ENCODE results near the gene PACSIN1. TPM values are rescaled to one million over a fixed set of nuclear protein-coding genes. Genes with fewer than 3 reads are reported as not detected.

PACSIN1 gene
- total and polyA plus RNA-seq, 2 donors (not counting 3 experiments of a cell fraction or from before 2014, with no cell fraction given): 0.03 TPM; not detected in 1

DNA sequence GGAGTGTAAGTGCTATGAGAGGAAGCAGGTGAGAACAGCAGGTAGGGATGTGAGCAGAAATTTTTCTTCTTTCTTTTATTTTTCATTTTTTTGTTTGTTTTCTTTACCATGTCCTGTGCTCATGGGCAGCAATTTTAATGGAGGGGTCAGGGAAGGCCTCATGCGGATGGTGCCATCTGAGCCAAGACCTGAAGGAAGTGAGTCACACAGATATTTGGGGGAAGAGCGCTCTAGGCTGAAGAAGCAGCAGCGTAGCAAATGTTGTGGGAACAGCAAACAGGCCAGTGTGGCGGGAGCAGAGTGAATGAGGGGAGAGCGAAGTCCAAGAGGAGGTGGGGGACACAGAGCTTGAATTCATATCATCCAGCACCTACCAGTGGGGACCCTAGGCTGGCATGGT is 77.5 kb downstream of the PACSIN1 start:
- CTCF ChIA-PET: no interaction called here

DNA sequence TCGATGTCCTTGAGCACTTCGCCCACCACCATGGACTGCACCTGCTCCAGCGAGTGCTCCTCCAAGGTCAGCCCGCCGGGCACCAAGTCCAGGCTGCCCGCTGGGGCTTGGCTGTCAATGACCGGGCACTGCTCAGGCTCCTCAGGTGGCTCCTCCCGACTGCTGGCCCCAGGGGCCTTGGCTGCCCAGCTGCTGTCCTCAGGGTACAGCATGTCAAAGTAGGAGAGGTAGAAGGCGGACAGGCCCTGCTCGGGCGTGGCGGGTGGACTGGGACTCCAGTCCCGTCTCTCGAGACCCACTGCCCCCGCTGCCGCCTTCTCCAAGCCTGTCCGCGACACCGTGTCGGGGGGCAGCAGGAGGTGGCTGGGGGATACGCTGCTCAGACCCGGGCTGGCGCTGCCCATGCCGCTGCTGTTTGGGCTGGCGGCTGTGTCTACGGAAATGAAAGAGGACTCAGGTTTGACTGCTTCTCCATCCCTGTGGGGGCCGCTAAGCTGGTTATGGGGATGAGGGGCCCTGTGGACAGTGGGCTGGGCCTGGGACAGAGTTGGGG is 78.3 kb downstream of the PACSIN1 start:
- no TSS peak for BruUV-seq (replicated peaks)
- H2AFZ ChIP-seq (ENCODE audit: low read depth, low read length): no peak overlapping the region
- H3K9me3 ChIP-seq (replicated peaks; ENCODE audit: control insufficient read depth, insufficient read depth, low read length): no peaks in the 10 kb centered on the region
- H3K9me1 ChIP-seq (replicated peaks; ENCODE audit: control insufficient read depth, extremely low read depth, insufficient read depth, low read length): no peaks in the 10 kb centered on the region
- no peak overlapping the region for H3K4me3 ChIP-seq (replicated peaks in 1 of 3; ENCODE audit: insufficient read depth in 1 of 3, low read depth in 1 of 3, low read length in 3 of 3)
- ChIA-PET CTCF (interaction anchor here (1.0 kb wide), 1 partner anchor 661 kb away, joined by 3 read pairs; no protein-coding TSS in a partner anchor), POLR2A (no interaction called here)
- FAIRE-seq (no peak), DNase-seq (ENCODE audit: low read depth, low spot score) (no peak)
- H3K36me3 ChIP-seq (ENCODE audit: control insufficient read depth in 2 of 2, extremely low read depth in 1 of 2, insufficient read depth in 2 of 2, low read length in 2 of 2): no peaks in the 10 kb centered on the region
- H3K27ac ChIP-seq (ENCODE audit: insufficient read depth, low read depth, low read length): no peak overlapping the region
- no peak overlapping the region for H3K4me2 ChIP-seq (ENCODE audit: insufficient read depth, low read length)
- H3K9ac ChIP-seq (replicated peaks; ENCODE audit: extremely low read depth, insufficient read depth, low read length): no peak overlapping the region
- intact Hi-C loops (cut with micrococcal nuclease): no loop called here
- peaks cover 6% of the 10 kb centered on the region for H3K4me1 ChIP-seq (ENCODE audit: control insufficient read depth, extremely low read depth, insufficient read depth, low read length)
- H4K20me1 ChIP-seq (replicated peaks; ENCODE audit: control insufficient read depth, extremely low read depth, insufficient read depth, low read length): no peaks in the 10 kb centered on the region
- H3K79me2 ChIP-seq (ENCODE audit: control insufficient read depth, insufficient read depth, low read length): no peaks in the 10 kb centered on the region
- TF ChIP-seq POLR2AphosphoS5 (IDR thresholded peaks at IDR 0.05; ENCODE audit: insufficient read depth, low read depth, low read length): no peak
- TF ChIP-seq, protein P1, sequence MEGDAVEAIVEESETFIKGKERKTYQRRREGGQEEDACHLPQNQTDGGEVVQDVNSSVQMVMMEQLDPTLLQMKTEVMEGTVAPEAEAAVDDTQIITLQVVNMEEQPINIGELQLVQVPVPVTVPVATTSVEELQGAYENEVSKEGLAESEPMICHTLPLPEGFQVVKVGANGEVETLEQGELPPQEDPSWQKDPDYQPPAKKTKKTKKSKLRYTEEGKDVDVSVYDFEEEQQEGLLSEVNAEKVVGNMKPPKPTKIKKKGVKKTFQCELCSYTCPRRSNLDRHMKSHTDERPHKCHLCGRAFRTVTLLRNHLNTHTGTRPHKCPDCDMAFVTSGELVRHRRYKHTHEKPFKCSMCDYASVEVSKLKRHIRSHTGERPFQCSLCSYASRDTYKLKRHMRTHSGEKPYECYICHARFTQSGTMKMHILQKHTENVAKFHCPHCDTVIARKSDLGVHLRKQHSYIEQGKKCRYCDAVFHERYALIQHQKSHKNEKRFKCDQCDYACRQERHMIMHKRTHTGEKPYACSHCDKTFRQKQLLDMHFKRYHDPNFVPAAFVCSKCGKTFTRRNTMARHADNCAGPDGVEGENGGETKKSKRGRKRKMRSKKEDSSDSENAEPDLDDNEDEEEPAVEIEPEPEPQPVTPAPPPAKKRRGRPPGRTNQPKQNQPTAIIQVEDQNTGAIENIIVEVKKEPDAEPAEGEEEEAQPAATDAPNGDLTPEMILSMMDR (IDR thresholded peaks at IDR 0.05; ENCODE audit: extremely low read depth in 1 of 2, insufficient read depth in 1 of 2, low read depth in 1 of 2, low read length in 2 of 2): no peak
- no peak for TF ChIP-seq JUN (IDR thresholded peaks at IDR 0.05; ENCODE audit: borderline replicate concordance, insufficient read depth, insufficient read length, low read depth)
- TF ChIP-seq FOS (IDR thresholded peaks at IDR 0.05; ENCODE audit: borderline replicate concordance, insufficient read depth, low read length): no peak
- no peak for TF ChIP-seq GATA2 (IDR thresholded peaks at IDR 0.05; ENCODE audit: insufficient read depth, insufficient read length, low read depth, low read length)
- TF ChIP-seq, protein P2, sequence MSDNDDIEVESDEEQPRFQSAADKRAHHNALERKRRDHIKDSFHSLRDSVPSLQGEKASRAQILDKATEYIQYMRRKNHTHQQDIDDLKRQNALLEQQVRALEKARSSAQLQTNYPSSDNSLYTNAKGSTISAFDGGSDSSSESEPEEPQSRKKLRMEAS (IDR thresholded peaks at IDR 0.05; ENCODE audit: insufficient read depth, insufficient read length): no peak
- no peak for TF ChIP-seq POLR2A (IDR thresholded peaks at IDR 0.05; ENCODE audit: low read depth, low read length)
- no peak for TF ChIP-seq EZH2 (IDR thresholded peaks at IDR 0.05; ENCODE audit: borderline replicate concordance, low read depth, low read length, severe bottlenecking)
- H3K27me3 ChIP-seq (ENCODE audit: control insufficient read depth in 2 of 2, insufficient read depth in 2 of 2, low read length in 2 of 2): no peaks in the 10 kb centered on the region
- dilution Hi-C loops (cut with MboI; ENCODE audit: extremely low pct_ligation_motif_present, low sequenced_read_pairs): no loop called here

More for the DNA sequence above, 77.5 kb downstream of the PACSIN1 start:
- Histone ChIP-seq H3K4me1 (ENCODE audit: control insufficient read depth, extremely low read depth, insufficient read depth, low read length) (peaks cover 6% of the 10 kb centered on the region), H3K9me3 (replicated peaks; ENCODE audit: control insufficient read depth, insufficient read depth, low read length) (no peaks in the 10 kb centered on the region), H3K27me3 (ENCODE audit: control insufficient read depth in 2 of 2, insufficient read depth in 2 of 2, low read length in 2 of 2) (no peaks in the 10 kb centered on the region), H3K79me2 (ENCODE audit: control insufficient read depth, insufficient read depth, low read length) (no peaks in the 10 kb centered on the region), H3K4me3 (replicated peaks in 1 of 3; ENCODE audit: insufficient read depth in 1 of 3, low read depth in 1 of 3, low read length in 3 of 3) (no peak overlapping the region), H2AFZ (ENCODE audit: low read depth, low read length) (no peak overlapping the region), H4K20me1 (replicated peaks; ENCODE audit: control insufficient read depth, extremely low read depth, insufficient read depth, low read length) (no peaks in the 10 kb centered on the region), H3K36me3 (ENCODE audit: control insufficient read depth in 2 of 2, extremely low read depth in 1 of 2, insufficient read depth in 2 of 2, low read length in 2 of 2) (no peaks in the 10 kb centered on the region), H3K9me1 (replicated peaks; ENCODE audit: control insufficient read depth, extremely low read depth, insufficient read depth, low read length) (no peaks in the 10 kb centered on the region), H3K27ac (ENCODE audit: insufficient read depth, low read depth, low read length) (no peak overlapping the region), H3K4me2 (ENCODE audit: insufficient read depth, low read length) (no peak overlapping the region), H3K9ac (replicated peaks; ENCODE audit: extremely low read depth, insufficient read depth, low read length) (no peak overlapping the region)
- intact Hi-C loops (cut with micrococcal nuclease): no loop called here
- POLR2A ChIA-PET: no interaction called here
- dilution Hi-C loops (cut with MboI; ENCODE audit: extremely low pct_ligation_motif_present, low sequenced_read_pairs): no loop called here
- no TSS peak for BruUV-seq (replicated peaks)
- DNase-seq (ENCODE audit: low read depth, low spot score): peak; percentile 44
- TF ChIP-seq POLR2AphosphoS5 (IDR thresholded peaks at IDR 0.05; ENCODE audit: insufficient read depth, low read depth, low read length): no peak
- no peak for TF ChIP-seq FOS (IDR thresholded peaks at IDR 0.05; ENCODE audit: borderline replicate concordance, insufficient read depth, low read length)
- no peak for TF ChIP-seq EZH2 (IDR thresholded peaks at IDR 0.05; ENCODE audit: borderline replicate concordance, low read depth, low read length, severe bottlenecking)
- no peak for TF ChIP-seq POLR2A (IDR thresholded peaks at IDR 0.05; ENCODE audit: low read depth, low read length)
- peak; percentile 16 for TF ChIP-seq JUN (IDR thresholded peaks at IDR 0.05; ENCODE audit: borderline replicate concordance, insufficient read depth, insufficient read length, low read depth)
- peak; percentile 94 for FAIRE-seq

All from endothelial cell of umbilical vein (primary cell).